ENCODE data around the gene RNF31. TPM values are rescaled to one million over a fixed set of nuclear protein-coding genes. Genes with fewer than 3 reads are reported as not detected.
A peak's percentile ranks its signal among the peaks of the same experiment; 100 is the strongest.
"Not testable (repeated sequence)": the region's sequence is repeated elsewhere in the genome, so short reads cannot be mapped to it uniquely, and the experiment has no call there.

Gene RNF31
- total RNA-seq, 5 donors from 2014 or later (not counting 1 experiment from before 2014, with no cell fraction given), result 67.7 to 131 (median 100) TPM

DNA sequence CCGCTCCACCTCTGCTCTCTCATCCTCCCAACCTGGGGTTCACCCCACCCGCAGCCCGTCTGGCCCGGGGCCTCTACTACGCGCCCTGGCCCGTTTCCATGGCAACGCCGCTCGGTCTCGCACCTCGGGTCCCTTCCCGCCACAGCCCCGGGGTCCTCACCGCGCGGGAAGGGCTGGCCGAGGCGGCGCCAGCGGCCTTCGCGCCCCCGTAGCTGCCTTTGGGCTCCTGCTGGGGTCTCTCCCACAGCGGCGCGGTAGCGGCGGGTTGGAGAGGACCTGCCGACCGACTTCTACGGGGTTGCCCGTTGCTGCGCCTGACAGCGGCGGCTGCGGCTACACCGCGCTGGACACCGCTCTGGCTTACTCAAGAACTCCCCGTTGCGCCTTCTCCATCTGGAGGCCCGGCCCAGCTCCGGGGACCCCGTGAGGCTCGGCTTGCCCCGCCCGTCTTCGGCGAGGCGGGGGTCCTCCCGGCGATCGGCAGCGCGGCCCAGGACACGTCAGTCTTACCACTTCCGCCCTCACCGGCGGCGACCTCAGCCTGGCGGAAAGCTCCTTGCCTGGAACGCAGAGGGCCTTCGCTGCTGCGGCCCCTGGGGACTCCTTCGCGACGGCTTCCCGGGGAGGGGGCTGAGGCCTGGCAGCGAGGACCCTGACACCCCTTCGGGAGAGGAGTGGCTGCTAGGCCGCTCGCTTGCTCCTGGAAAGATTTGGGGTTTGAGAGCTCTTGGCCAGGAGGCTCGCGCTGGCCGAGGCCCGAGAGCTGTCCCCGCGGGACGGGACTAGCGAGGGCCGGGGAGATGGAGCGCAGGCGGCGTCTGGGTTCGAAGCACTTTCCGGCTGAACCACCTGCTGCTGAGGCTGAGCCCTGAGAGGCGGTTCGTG lies 48.1 kb downstream of the RNF31 start, which contains the start of gene TM9SF1:
TM9SF1 (minus strand) TSS at position 256 of the 885 bp plus-strand sequence. CDS start 422 bp downstream, outside the sequence.
- CTCF ChIA-PET, result interaction anchor here (1.1 to 1.4 kb wide), 2 partner anchors 40 to 236 kb away, joined by 3 to 5 read pairs; no protein-coding TSS in a partner anchor
- Mint-ChIP-seq H3K27ac (peak within 1 kb of the TSS; percentile 96 to 98), H3K4me3 (peak within 1 kb of the TSS; percentile 87 to 93 (median 92)), H3K36me3 (peaks cover 25% of the 10 kb centered on the region), H3K27me3 (no peaks in the 10 kb centered on the region), H3K4me1 (peaks cover 49 to 68% (median 57%) of the 10 kb centered on the region in 3 donors), H3K9me3 (no peaks in the 10 kb centered on the region)
- peaks cover 14 to 43% of the 10 kb centered on the region in 2 experiments for H3K4me1 ChIP-seq (ENCODE audit: control insufficient read depth in 1 of 2, extremely low read depth in 1 of 2, insufficient read depth in 2 of 2, low read length in 2 of 2)
- H3K4me3 ChIP-seq (ENCODE audit: control insufficient read depth in 1 of 2, extremely low read depth in 1 of 2, low read length in 1 of 2), result peak within 1 kb of the TSS; percentile 76 to 98
- ATAC-seq (replicated peaks in 1 of 4) (peak; percentile 91 to 94 (median 93)), DNase-seq (peak; percentile 79 to 93 (median 89))
- no peaks in the 10 kb centered on the region for H3K9me3 ChIP-seq
- H3K36me3 ChIP-seq (ENCODE audit: control insufficient read depth in 2 of 2, extremely low read depth in 1 of 2, insufficient read depth in 1 of 2, low read length in 1 of 2), result peaks cover 12 to 22% of the 10 kb centered on the region in 2 donors
- WGBS (ENCODE audit: insufficient coverage), result under 1% methylated on average over 89 of the region's 89 CpGs
- H3K27ac ChIP-seq (ENCODE audit: low read length), result peak within 1 kb of the TSS; percentile 98
- POLR2A ChIA-PET, result interaction anchor here (0.6 to 3.7 kb wide), 11 partner anchors 10 to 203 kb away, joined by 3 to 17 read pairs (median 4); partner anchors contain the start of genes CHMP4A (in 1 of the 2), DCAF11 (in 1 of the 2), MDP1 (in 1 of the 2) and NRL (in 1 of the 2)
- H3K27me3 ChIP-seq (replicated peaks in 1 of 2; ENCODE audit: control insufficient read depth in 2 of 2, extremely low read depth in 1 of 2, insufficient read depth in 2 of 2, low read length in 1 of 2), result no peaks in the 10 kb centered on the region

DNA sequence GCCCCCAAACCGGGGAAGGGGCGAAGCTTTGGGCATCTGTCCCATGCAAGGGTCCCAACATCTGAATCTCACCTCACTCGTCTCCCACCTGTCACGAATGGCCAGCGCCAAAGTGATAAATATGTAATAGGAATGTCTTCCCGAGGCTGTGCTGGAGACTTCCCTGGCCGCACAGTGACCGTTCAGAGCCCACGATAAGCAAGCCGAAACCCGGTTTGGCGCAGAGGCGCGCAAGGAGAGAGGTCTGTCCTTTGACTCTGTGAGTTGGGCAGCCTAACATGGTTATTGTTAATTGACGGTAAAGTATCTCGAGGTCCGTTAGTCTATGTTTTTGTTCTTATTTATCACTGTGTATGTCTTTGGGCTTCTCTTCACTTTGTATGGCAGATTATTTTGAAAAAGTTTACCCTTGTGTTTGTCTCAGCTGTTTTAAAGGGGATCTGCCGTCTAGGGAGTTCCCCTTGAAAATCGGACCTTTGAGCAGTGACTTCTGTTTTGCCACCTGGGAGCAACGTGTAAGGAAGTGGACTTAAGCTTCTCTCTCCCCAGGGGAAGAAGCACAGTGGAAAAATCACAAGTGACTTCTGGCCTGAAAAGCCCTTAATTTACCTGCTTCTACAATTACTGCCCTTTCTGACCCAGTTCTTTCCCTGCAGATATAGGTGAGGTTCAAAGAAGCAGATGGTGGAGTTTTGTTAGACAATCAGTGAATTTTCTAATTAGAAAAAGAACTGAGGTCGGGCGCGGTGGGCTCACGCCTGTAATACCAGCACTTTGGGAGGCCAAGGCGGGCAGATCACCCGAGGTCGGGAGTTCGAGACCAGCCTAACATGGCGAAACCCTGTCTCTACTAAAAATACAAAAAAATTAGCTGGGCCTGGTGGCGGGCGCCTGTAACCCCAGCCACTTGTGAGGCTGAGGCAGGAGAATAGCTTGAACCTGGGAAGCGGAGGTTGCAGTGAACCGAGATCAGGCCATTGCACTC lies 49.1 kb downstream of the RNF31 start:
- Histone ChIP-seq H3K27ac (ENCODE audit: low read length) (peak overlapping the region; percentile 98), H3K4me1 (ENCODE audit: control insufficient read depth in 1 of 2, extremely low read depth in 1 of 2, insufficient read depth in 2 of 2, low read length in 2 of 2) (peaks cover 14 to 43% of the 10 kb centered on the region in 2 experiments), H3K36me3 (ENCODE audit: control insufficient read depth in 2 of 2, extremely low read depth in 1 of 2, insufficient read depth in 1 of 2, low read length in 1 of 2) (peaks cover 12 to 18% of the 10 kb centered on the region in 2 donors), H3K27me3 (replicated peaks in 1 of 2; ENCODE audit: control insufficient read depth in 2 of 2, extremely low read depth in 1 of 2, insufficient read depth in 2 of 2, low read length in 1 of 2) (no peaks in the 10 kb centered on the region), H3K9me3 (no peaks in the 10 kb centered on the region), H3K4me3 (ENCODE audit: control insufficient read depth in 1 of 2, extremely low read depth in 1 of 2, low read length in 1 of 2) (peak overlapping the region; percentile 76 to 98)
- Mint-ChIP-seq H3K36me3 (peaks cover 27% of the 10 kb centered on the region), H3K27me3 (no peaks in the 10 kb centered on the region), H3K9me3 (no peaks in the 10 kb centered on the region), H3K4me1 (peaks cover 50 to 69% (median 56%) of the 10 kb centered on the region in 3 donors), H3K4me3 (peak overlapping the region; percentile 87 to 93 (median 92)), H3K27ac (peak overlapping the region; percentile 96 to 98)
- peak in 1 of 35 experiments; percentile 36 for DNase-seq
- POLR2A ChIA-PET, result interaction anchor here (0.7 to 3.7 kb wide), 8 partner anchors 12 to 82 kb away, joined by 3 to 17 read pairs (median 4); partner anchors contain the start of genes CHMP4A (in 1 of the 2), DCAF11 (in 1 of the 2), MDP1 (in 1 of the 2) and NRL (in 1 of the 2)
- no peak for ATAC-seq (replicated peaks in 1 of 4)
- 26% methylated on average over 17 of the region's 33 CpGs for whole genome bisulfite sequencing (ENCODE audit: insufficient coverage)
- CTCF ChIA-PET, result interaction anchor here in 1 of 2 donors (1.1 kb wide), 1 partner anchor 41 kb away, joined by 3 read pairs; no protein-coding TSS in a partner anchor

DNA sequence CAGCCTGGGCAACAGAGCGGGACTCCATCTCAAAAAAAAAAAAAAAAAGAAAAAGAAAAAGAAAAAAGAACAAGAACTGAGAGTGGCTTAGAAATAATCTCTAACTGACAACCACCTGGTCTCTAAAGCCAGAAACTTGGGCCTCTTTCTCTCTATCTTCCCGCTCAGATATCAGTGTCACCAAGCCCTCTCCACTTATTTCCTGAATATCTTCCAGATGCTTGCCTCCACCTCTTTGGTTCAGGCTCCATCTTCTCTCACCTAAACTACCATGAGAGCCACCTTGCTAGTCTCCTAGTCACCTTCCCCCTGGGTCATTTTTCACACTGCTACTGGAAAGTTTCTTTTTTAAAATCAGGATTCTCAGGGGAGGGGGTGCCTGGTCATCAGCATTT lies 49.8 kb downstream of the RNF31 start:
- Histone ChIP-seq H3K4me1 (ENCODE audit: control insufficient read depth in 1 of 2, extremely low read depth in 1 of 2, insufficient read depth in 2 of 2, low read length in 2 of 2) (peaks cover 14 to 43% of the 10 kb centered on the region in 2 experiments), H3K36me3 (ENCODE audit: control insufficient read depth in 2 of 2, extremely low read depth in 1 of 2, insufficient read depth in 1 of 2, low read length in 1 of 2) (peaks cover 9 to 17% of the 10 kb centered on the region in 2 donors), H3K9me3 (no peaks in the 10 kb centered on the region), H3K27me3 (replicated peaks in 1 of 2; ENCODE audit: control insufficient read depth in 2 of 2, extremely low read depth in 1 of 2, insufficient read depth in 2 of 2, low read length in 1 of 2) (no peaks in the 10 kb centered on the region), H3K4me3 (ENCODE audit: control insufficient read depth in 1 of 2, extremely low read depth in 1 of 2, low read length in 1 of 2) (no peak overlapping the region), H3K27ac (ENCODE audit: low read length) (no peak overlapping the region)
- WGBS (ENCODE audit: insufficient coverage), result 100% methylated on average over 1 of the region's 2 CpGs
- ChIA-PET POLR2A (interaction anchor here (0.7 to 3.7 kb wide), 3 partner anchors 11 to 15 kb away, joined by 4 to 17 read pairs (median 16); partner anchors contain the start of gene CHMP4A (in 1 of the 2)), CTCF (no interaction called here)
- Mint-ChIP-seq H3K9me3 (peaks cover 0 to 1% (median 0%) of the 10 kb centered on the region in 3 donors), H3K27ac (peak overlapping the region; percentile 70 to 98), H3K4me3 (peak overlapping the region; percentile 77 to 93 (median 92)), H3K27me3 (no peaks in the 10 kb centered on the region), H3K36me3 (peaks cover 27% of the 10 kb centered on the region), H3K4me1 (peaks cover 48 to 67% (median 53%) of the 10 kb centered on the region in 3 donors)
- no peak for DNase-seq
- ATAC-seq (replicated peaks in 1 of 4), result no peak

DNA sequence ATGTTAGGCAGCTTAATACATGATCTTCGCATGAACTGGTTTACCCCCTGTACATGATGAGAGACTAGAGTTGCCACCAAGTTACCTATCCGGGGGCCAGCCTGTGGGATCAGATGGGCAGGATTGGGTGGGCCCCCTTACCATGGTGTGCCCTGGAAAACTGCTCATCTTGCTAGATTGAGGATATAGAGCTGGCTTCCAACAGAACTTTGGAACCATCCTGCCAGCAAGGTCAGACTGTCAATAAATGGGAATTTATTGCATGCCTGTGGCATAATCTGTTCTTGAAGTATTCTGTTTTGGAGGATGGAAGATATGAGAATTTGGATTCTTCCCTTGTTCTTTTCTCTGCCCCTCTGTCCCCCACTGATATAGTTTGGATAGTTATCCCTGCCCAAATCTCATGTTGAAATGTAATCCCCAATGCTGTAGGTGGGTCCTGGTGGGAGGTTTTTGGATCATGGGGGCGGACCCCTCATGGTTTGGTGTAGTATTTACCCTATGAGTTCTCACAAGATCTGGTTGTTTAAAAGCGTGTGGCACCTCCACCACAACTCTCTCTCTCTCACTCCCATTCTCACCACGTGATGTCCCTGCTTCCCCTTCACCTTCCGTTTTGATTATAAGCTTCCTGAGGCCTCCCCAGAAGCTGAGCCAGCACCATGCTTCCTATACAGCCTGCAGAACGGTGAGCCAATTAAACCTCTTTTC lies 51.7 kb downstream of the RNF31 start:
- no peak for ATAC-seq (replicated peaks in 1 of 4)
- Mint-ChIP-seq H3K27me3 (no peaks in the 10 kb centered on the region), H3K9me3 (peaks cover 4 to 7% (median 5%) of the 10 kb centered on the region in 3 donors), H3K4me1 (peaks cover 43 to 63% (median 49%) of the 10 kb centered on the region in 3 donors), H3K27ac (peak overlapping the region; percentile 40 to 50), H3K4me3 (peak overlapping the region in 1 of 3 donors; percentile 41), H3K36me3 (peaks cover 28% of the 10 kb centered on the region)
- WGBS (ENCODE audit: insufficient coverage), result 82% methylated on average over 4 of the region's 7 CpGs
- Histone ChIP-seq H3K36me3 (ENCODE audit: control insufficient read depth in 2 of 2, extremely low read depth in 1 of 2, insufficient read depth in 1 of 2, low read length in 1 of 2) (peaks cover 1 to 9% of the 10 kb centered on the region in 2 donors), H3K27me3 (replicated peaks in 1 of 2; ENCODE audit: control insufficient read depth in 2 of 2, extremely low read depth in 1 of 2, insufficient read depth in 2 of 2, low read length in 1 of 2) (no peaks in the 10 kb centered on the region), H3K4me1 (ENCODE audit: control insufficient read depth in 1 of 2, extremely low read depth in 1 of 2, insufficient read depth in 2 of 2, low read length in 2 of 2) (peaks cover 14 to 36% of the 10 kb centered on the region in 2 experiments), H3K4me3 (ENCODE audit: control insufficient read depth in 1 of 2, extremely low read depth in 1 of 2, low read length in 1 of 2) (no peak overlapping the region), H3K27ac (ENCODE audit: low read length) (no peak overlapping the region), H3K9me3 (no peaks in the 10 kb centered on the region)
- DNase-seq, result no peak
- POLR2A ChIA-PET, result interaction anchor here (0.6 to 1.0 kb wide), 2 partner anchors 9 to 17 kb away, joined by 5 read pairs; partner anchors contain the start of gene MDP1 (in 1 of the 2)
- CTCF ChIA-PET, result interaction anchor here (0.6 to 1.6 kb wide), 3 partner anchors 8 to 232 kb away, joined by 3 to 12 read pairs (median 6); no protein-coding TSS in a partner anchor

DNA sequence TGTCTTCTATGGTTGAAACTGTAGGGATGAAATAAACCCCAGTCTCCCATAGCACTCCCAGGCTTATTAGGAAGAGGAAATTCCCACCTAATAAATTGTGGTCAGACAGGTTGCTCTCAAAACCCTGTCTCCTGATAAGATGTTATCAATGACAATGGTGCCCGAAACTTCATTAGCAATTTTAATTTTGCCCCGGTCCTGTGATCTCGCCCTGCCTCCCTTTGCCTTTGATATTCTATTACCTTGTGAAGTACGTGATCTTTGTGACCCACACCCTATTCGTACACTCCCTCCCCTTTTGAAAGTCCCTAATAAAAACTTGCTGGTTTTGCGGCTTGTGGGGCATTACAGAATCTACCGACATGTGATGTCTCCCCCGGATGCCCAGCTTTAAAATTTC lies 55.2 kb downstream of the RNF31 start:
- H3K27ac ChIP-seq (ENCODE audit: low read length); DNase-seq; H3K9me3 ChIP-seq; H3K27me3 Mint-ChIP-seq; H3K4me3 Mint-ChIP-seq; H3K4me3 ChIP-seq (ENCODE audit: control insufficient read depth in 1 of 2, extremely low read depth in 1 of 2, low read length in 1 of 2); H3K27ac Mint-ChIP-seq; H3K9me3 Mint-ChIP-seq; H3K27me3 ChIP-seq (replicated peaks in 1 of 2; ENCODE audit: control insufficient read depth in 2 of 2, extremely low read depth in 1 of 2, insufficient read depth in 2 of 2, low read length in 1 of 2); ATAC-seq (replicated peaks in 1 of 4): not testable (repeated sequence)
- peaks cover 0 to 19% of the 10 kb centered on the region in 2 experiments for H3K4me1 ChIP-seq (ENCODE audit: control insufficient read depth in 1 of 2, extremely low read depth in 1 of 2, insufficient read depth in 2 of 2, low read length in 2 of 2)
- peaks cover 57% of the 10 kb centered on the region for H3K36me3 Mint-ChIP-seq
- peaks cover 13 to 31% of the 10 kb centered on the region in 2 donors for H3K36me3 ChIP-seq (ENCODE audit: control insufficient read depth in 2 of 2, extremely low read depth in 1 of 2, insufficient read depth in 1 of 2, low read length in 1 of 2)
- peaks cover 34 to 50% (median 45%) of the 10 kb centered on the region in 3 donors for H3K4me1 Mint-ChIP-seq
- 97% methylated on average over 5 of the region's 8 CpGs for WGBS (ENCODE audit: insufficient coverage)
- ChIA-PET CTCF (interaction anchor here in 1 of 2 donors (0.8 kb wide), 1 partner anchor 14 kb away, joined by 3 read pairs; the partner anchor contains the start of gene IPO4), POLR2A (interaction anchor here (0.6 to 0.8 kb wide), 2 partner anchors 40 to 109 kb away, joined by 4 read pairs; partner anchors contain the start of gene TINF2 (in 1 of the 2))
